HL-60 (cell line): ENCODE measurements around the gene TEAD4.

ENCODE experiments used
- CTCF ChIP-seq: IDR thresholded peaks from one replicate; pipeline ENCODE4 v1.5.1; 2011; ENCODE audit warnings: low read length, control low read depth, inconsistent platforms; ENCODE audit not compliant: insufficient read depth
- POLR2AphosphoS5 ChIP-seq: IDR thresholded peaks from 2 replicates; pipeline ENCODE4 v1.6.1; 2012; ENCODE audit warnings: low read depth
- SPI1 ChIP-seq: IDR thresholded peaks from 2 replicates; pipeline ENCODE4 v1.6.1; 2012; ENCODE audit warnings: low read depth, mild to moderate bottlenecking, borderline replicate concordance
- TF ChIP-seq, protein P1 (sequence below): IDR thresholded peaks from 2 replicates; pipeline ENCODE4 v1.6.1; 2012; ENCODE audit warnings: low read depth; ENCODE audit not compliant: insufficient replicate concordance

DNA sequence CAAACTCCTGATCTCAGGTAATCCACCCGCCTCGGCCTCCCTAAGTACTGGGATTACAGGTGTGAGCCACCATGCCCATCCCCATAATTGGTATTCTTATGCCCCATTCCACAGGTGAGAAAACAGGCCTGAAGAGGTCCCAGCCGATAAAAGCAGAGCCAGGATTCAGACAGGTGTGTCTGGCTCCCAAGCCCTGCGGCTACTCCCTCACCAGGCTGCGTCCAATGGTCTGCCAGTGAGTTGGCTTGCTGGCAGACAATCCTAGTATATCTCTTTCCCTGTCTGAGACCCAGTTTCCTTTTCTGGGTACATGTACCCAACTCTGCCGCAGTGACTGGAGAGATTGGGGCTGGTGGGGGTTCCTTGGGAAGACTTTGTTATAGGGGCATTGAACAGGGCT lies 116.1 kb downstream of the TEAD4 start:
- TF ChIP-seq CTCF (no peak), POLR2AphosphoS5 (no peak), SPI1 (no peak)
- TF ChIP-seq, protein P1, sequence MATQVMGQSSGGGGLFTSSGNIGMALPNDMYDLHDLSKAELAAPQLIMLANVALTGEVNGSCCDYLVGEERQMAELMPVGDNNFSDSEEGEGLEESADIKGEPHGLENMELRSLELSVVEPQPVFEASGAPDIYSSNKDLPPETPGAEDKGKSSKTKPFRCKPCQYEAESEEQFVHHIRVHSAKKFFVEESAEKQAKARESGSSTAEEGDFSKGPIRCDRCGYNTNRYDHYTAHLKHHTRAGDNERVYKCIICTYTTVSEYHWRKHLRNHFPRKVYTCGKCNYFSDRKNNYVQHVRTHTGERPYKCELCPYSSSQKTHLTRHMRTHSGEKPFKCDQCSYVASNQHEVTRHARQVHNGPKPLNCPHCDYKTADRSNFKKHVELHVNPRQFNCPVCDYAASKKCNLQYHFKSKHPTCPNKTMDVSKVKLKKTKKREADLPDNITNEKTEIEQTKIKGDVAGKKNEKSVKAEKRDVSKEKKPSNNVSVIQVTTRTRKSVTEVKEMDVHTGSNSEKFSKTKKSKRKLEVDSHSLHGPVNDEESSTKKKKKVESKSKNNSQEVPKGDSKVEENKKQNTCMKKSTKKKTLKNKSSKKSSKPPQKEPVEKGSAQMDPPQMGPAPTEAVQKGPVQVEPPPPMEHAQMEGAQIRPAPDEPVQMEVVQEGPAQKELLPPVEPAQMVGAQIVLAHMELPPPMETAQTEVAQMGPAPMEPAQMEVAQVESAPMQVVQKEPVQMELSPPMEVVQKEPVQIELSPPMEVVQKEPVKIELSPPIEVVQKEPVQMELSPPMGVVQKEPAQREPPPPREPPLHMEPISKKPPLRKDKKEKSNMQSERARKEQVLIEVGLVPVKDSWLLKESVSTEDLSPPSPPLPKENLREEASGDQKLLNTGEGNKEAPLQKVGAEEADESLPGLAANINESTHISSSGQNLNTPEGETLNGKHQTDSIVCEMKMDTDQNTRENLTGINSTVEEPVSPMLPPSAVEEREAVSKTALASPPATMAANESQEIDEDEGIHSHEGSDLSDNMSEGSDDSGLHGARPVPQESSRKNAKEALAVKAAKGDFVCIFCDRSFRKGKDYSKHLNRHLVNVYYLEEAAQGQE = no peak
